Measurements from ENCODE around the gene ANAPC13.

ANAPC13 gene

DNA sequence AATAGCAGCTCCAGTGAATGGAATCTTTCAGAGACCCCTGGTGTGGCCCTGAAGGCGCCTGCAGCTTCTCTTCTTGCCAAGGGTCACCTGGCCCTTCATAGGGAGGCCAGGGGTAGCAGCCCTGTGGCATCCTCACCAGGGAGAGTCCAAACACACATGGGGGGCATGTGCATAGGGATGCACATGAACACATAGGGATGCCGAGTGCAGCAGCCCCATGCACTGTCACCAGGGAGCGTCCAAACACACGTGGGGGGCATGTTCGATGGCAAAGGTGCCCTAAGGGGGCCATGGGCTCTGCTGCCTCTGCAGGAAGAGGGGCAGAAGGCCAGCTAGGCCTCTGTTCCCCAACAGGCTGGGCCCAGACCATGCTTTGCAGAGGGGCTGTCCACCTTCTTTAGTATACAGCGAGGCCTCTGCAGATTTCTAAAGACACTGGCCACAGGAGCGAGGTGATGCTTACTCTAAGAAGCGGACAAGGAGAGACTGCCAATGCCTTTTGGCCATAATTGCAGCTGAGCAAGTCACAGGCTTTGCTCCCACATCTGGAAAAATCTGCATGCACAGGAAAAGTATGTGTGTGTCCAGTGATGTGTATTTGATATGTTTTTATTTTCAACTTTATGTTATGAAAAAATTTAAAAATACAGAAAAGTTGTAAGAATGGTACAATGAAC, 21.0 kb downstream of the ANAPC13 start:
- peaks cover 17 to 18% of the 10 kb centered on the region in 2 experiments for H3K4me1 ChIP-seq (ENCODE audit: control insufficient read depth in 1 of 2, insufficient read depth in 2 of 2, low read length in 2 of 2)
- H4K91ac ChIP-seq (ENCODE audit: low read depth, low read length): peak overlapping the region; percentile 59
- H3K79me2 ChIP-seq (ENCODE audit: control insufficient read depth, insufficient read depth, low read length, poor library complexity): peaks cover 2% of the 10 kb centered on the region
- no peak overlapping the region for H2BK12ac ChIP-seq (ENCODE audit: low read length)
- no peak overlapping the region for H3K4ac ChIP-seq (ENCODE audit: low read depth, low read length)
- H3K27ac ChIP-seq (ENCODE audit: low read depth, low read length): peak overlapping the region; percentile 82
- H2AK5ac ChIP-seq (ENCODE audit: low read length): peak overlapping the region; percentile 65
- H3K23ac ChIP-seq (ENCODE audit: low read length): no peak overlapping the region
- no peak overlapping the region for H4K12ac ChIP-seq (ENCODE audit: low read depth, low read length)
- peaks cover 19% of the 10 kb centered on the region for H3K79me1 ChIP-seq (ENCODE audit: low read length)
- no peak overlapping the region for H2AFZ ChIP-seq (ENCODE audit: insufficient read depth, low read length, poor library complexity)
- no peak overlapping the region for H3K18ac ChIP-seq (ENCODE audit: low read length)
- H3K4me3 ChIP-seq (ENCODE audit: low read depth, low read length): no peak overlapping the region
- H3K14ac ChIP-seq (ENCODE audit: low read length): peak overlapping the region; percentile 71
- peak overlapping the region; percentile 58 for H2BK120ac ChIP-seq (ENCODE audit: insufficient read depth, low read length, poor library complexity)
- H3K9ac ChIP-seq (ENCODE audit: low read length): peak overlapping the region; percentile 0
- H3K4me2 ChIP-seq (ENCODE audit: low read length): peak overlapping the region; percentile 6
- DNase-seq: no peak
- no peaks in the 10 kb centered on the region for H3K36me3 ChIP-seq (ENCODE audit: control insufficient read depth in 1 of 2, insufficient read depth in 2 of 2, low read length in 2 of 2)
- H3K9me3 ChIP-seq (ENCODE audit: insufficient read depth, low read depth, low read length): no peaks in the 10 kb centered on the region
- no peak overlapping the region for H4K8ac ChIP-seq (ENCODE audit: low read depth, low read length)
- WGBS (ENCODE audit: extremely low coverage, insufficient coverage, insufficient read length): no CpG with 5 or more reads among the region's 8 CpGs
- peak overlapping the region; percentile 25 for H2BK5ac ChIP-seq (ENCODE audit: low read depth, low read length, poor library complexity)
- no peaks in the 10 kb centered on the region for H3K27me3 ChIP-seq (ENCODE audit: insufficient read depth, low read length)

DNA sequence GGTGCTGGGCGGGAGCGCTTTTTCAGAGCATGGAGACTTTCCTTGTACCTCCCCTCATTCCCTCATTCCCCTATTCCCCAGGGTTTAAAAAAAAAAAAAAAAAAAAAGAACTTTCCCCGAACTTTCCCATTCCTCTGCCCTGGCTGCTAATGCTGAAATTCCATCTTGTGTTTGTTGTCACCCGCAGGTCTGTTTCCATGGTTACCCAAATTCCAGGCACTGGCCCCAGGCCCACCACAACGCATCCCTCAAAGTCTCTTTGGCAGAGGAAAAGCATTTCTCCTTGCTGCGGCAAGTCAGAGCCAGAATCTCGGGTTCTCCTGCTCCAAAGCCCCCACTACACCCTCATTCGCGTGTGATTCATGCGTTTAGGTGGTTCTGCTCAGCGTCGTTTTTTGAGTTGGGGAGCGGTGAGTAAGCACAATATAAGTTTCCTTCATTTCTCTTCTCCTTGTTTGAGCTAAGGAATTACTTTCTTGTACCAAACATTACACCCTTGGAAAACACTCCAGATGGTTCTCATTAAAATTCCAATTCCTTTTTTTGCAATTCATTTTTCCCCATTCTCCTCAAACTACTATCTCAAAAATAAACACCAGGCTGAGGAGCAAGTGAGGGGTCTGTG, 21.6 kb downstream of the ANAPC13 start:
- Histone ChIP-seq H3K27ac (ENCODE audit: low read depth, low read length) (peak overlapping the region; percentile 82), H2AFZ (ENCODE audit: insufficient read depth, low read length, poor library complexity) (no peak overlapping the region), H3K79me2 (ENCODE audit: control insufficient read depth, insufficient read depth, low read length, poor library complexity) (peaks cover 2% of the 10 kb centered on the region), H2BK120ac (ENCODE audit: insufficient read depth, low read length, poor library complexity) (peak overlapping the region; percentile 58), H2BK5ac (ENCODE audit: low read depth, low read length, poor library complexity) (peak overlapping the region; percentile 64), H3K18ac (ENCODE audit: low read length) (no peak overlapping the region), H3K23ac (ENCODE audit: low read length) (no peak overlapping the region), H4K12ac (ENCODE audit: low read depth, low read length) (no peak overlapping the region), H3K4me2 (ENCODE audit: low read length) (peak overlapping the region; percentile 18), H4K91ac (ENCODE audit: low read depth, low read length) (peak overlapping the region; percentile 59), H3K27me3 (ENCODE audit: insufficient read depth, low read length) (no peaks in the 10 kb centered on the region), H3K36me3 (ENCODE audit: control insufficient read depth in 1 of 2, insufficient read depth in 2 of 2, low read length in 2 of 2) (no peaks in the 10 kb centered on the region), H3K9ac (ENCODE audit: low read length) (no peak overlapping the region), H3K4ac (ENCODE audit: low read depth, low read length) (no peak overlapping the region), H2BK12ac (ENCODE audit: low read length) (no peak overlapping the region), H2AK5ac (ENCODE audit: low read length) (no peak overlapping the region), H3K4me1 (ENCODE audit: control insufficient read depth in 1 of 2, insufficient read depth in 2 of 2, low read length in 2 of 2) (peaks cover 17 to 18% of the 10 kb centered on the region in 2 experiments), H3K79me1 (ENCODE audit: low read length) (peaks cover 19% of the 10 kb centered on the region), H4K8ac (ENCODE audit: low read depth, low read length) (no peak overlapping the region), H3K14ac (ENCODE audit: low read length) (no peak overlapping the region), H3K9me3 (ENCODE audit: insufficient read depth, low read depth, low read length) (no peaks in the 10 kb centered on the region), H3K4me3 (ENCODE audit: low read depth, low read length) (no peak overlapping the region)
- peak; percentile 84 to 95 for DNase-seq
- WGBS (ENCODE audit: extremely low coverage, insufficient coverage, insufficient read length): no CpG with 5 or more reads among the region's 13 CpGs

DNA sequence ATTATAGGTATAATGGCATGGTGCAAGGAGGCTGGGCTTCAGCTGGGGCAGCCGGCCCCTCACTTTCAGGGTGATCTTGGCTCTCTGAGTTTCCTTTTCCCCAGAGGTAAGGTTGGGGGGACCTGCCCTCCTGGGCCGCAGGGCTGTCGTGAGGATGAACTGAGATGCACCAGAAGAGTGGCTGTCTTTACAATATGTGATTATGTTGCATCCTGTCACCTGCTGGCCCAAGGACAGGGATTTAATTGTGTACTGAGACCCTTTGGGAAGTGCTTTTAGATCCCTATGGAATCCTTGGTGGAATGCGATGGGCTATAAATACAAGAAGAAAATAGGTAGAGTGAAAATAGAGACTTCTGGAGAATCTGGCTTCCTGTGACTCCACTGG, 22.1 kb downstream of the ANAPC13 start:
- DNase-seq: no peak
- no peaks in the 10 kb centered on the region for H3K27me3 ChIP-seq (ENCODE audit: insufficient read depth, low read length)
- H3K79me2 ChIP-seq (ENCODE audit: control insufficient read depth, insufficient read depth, low read length, poor library complexity): peaks cover 2% of the 10 kb centered on the region
- peak overlapping the region; percentile 64 for H2BK5ac ChIP-seq (ENCODE audit: low read depth, low read length, poor library complexity)
- peak overlapping the region; percentile 88 for H2BK12ac ChIP-seq (ENCODE audit: low read length)
- H4K91ac ChIP-seq (ENCODE audit: low read depth, low read length): peak overlapping the region; percentile 80
- H3K18ac ChIP-seq (ENCODE audit: low read length): peak overlapping the region; percentile 22
- H3K4me3 ChIP-seq (ENCODE audit: low read depth, low read length): no peak overlapping the region
- H3K14ac ChIP-seq (ENCODE audit: low read length): peak overlapping the region; percentile 50
- H3K79me1 ChIP-seq (ENCODE audit: low read length): peaks cover 19% of the 10 kb centered on the region
- H3K4ac ChIP-seq (ENCODE audit: low read depth, low read length): peak overlapping the region; percentile 19
- peak overlapping the region; percentile 70 for H2BK120ac ChIP-seq (ENCODE audit: insufficient read depth, low read length, poor library complexity)
- no peak overlapping the region for H4K12ac ChIP-seq (ENCODE audit: low read depth, low read length)
- H3K9ac ChIP-seq (ENCODE audit: low read length): no peak overlapping the region
- peak overlapping the region; percentile 79 for H3K27ac ChIP-seq (ENCODE audit: low read depth, low read length)
- H3K23ac ChIP-seq (ENCODE audit: low read length): no peak overlapping the region
- H2AK5ac ChIP-seq (ENCODE audit: low read length): peak overlapping the region; percentile 34
- H4K8ac ChIP-seq (ENCODE audit: low read depth, low read length): peak overlapping the region; percentile 59
- no peak overlapping the region for H3K4me2 ChIP-seq (ENCODE audit: low read length)
- H3K4me1 ChIP-seq (ENCODE audit: control insufficient read depth in 1 of 2, insufficient read depth in 2 of 2, low read length in 2 of 2): peaks cover 17 to 18% of the 10 kb centered on the region in 2 experiments
- WGBS (ENCODE audit: extremely low coverage, insufficient coverage, insufficient read length): no CpG with 5 or more reads among the region's 4 CpGs
- no peaks in the 10 kb centered on the region for H3K9me3 ChIP-seq (ENCODE audit: insufficient read depth, low read depth, low read length)
- H2AFZ ChIP-seq (ENCODE audit: insufficient read depth, low read length, poor library complexity): peak overlapping the region; percentile 3
- H3K36me3 ChIP-seq (ENCODE audit: control insufficient read depth in 1 of 2, insufficient read depth in 2 of 2, low read length in 2 of 2): no peaks in the 10 kb centered on the region

DNA sequence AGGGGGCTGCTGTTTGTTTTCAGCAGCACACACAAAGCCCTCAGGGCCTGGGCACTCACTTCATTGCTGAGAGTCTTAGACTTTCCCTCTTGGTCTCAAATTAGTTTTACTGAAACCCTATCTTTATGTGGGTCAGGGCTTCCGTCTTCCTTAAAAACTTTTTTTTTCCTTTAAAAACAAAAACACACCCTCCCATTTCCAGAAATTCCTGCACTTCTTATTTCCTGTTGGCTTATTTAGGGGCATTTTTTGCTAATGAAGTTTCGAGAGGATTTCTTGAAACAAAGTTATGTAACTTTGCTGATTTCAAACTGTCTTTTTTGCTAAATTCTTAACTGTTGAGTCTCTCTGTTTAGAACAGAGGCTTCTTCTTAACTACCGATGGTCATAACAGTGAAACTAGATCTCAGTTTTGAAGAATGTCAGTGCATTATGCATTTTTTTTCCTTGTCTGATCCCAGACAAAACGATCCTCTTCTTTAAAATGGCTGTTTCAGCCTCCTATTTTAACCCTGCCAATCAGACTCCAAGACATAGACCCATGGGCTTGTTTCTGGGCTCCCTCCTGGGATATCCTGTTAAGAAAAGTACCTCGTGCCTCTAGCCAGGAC, 23.3 kb downstream of the ANAPC13 start:
- Histone ChIP-seq H3K4me3 (ENCODE audit: low read depth, low read length) (no peak overlapping the region), H3K27ac (ENCODE audit: low read depth, low read length) (peak overlapping the region; percentile 72), H4K91ac (ENCODE audit: low read depth, low read length) (peak overlapping the region; percentile 97), H3K79me1 (ENCODE audit: low read length) (peaks cover 17% of the 10 kb centered on the region), H3K4me1 (ENCODE audit: control insufficient read depth in 1 of 2, insufficient read depth in 2 of 2, low read length in 2 of 2) (peaks cover 17 to 18% of the 10 kb centered on the region in 2 experiments), H3K9ac (ENCODE audit: low read length) (no peak overlapping the region), H2AK5ac (ENCODE audit: low read length) (no peak overlapping the region), H3K23ac (ENCODE audit: low read length) (no peak overlapping the region), H3K4ac (ENCODE audit: low read depth, low read length) (peak overlapping the region; percentile 36), H2BK5ac (ENCODE audit: low read depth, low read length, poor library complexity) (peak overlapping the region; percentile 88), H3K79me2 (ENCODE audit: control insufficient read depth, insufficient read depth, low read length, poor library complexity) (peaks cover 2% of the 10 kb centered on the region), H2BK120ac (ENCODE audit: insufficient read depth, low read length, poor library complexity) (peak overlapping the region; percentile 82), H3K27me3 (ENCODE audit: insufficient read depth, low read length) (no peaks in the 10 kb centered on the region), H3K4me2 (ENCODE audit: low read length) (peak overlapping the region; percentile 49), H3K14ac (ENCODE audit: low read length) (no peak overlapping the region), H4K12ac (ENCODE audit: low read depth, low read length) (no peak overlapping the region), H2BK12ac (ENCODE audit: low read length) (peak overlapping the region; percentile 59), H2AFZ (ENCODE audit: insufficient read depth, low read length, poor library complexity) (peak overlapping the region; percentile 54), H3K36me3 (ENCODE audit: control insufficient read depth in 1 of 2, insufficient read depth in 2 of 2, low read length in 2 of 2) (no peaks in the 10 kb centered on the region), H3K18ac (ENCODE audit: low read length) (no peak overlapping the region), H3K9me3 (ENCODE audit: insufficient read depth, low read depth, low read length) (no peaks in the 10 kb centered on the region), H4K8ac (ENCODE audit: low read depth, low read length) (peak overlapping the region; percentile 64)
- DNase-seq: peak in 1 of 2 donors; percentile 73
- no CpG with 5 or more reads among the region's 5 CpGs for WGBS (ENCODE audit: extremely low coverage, insufficient coverage, insufficient read length)

Measured in trophoblast cell (in vitro differentiated cells and primary cell).